PC-3 (cell line): ENCODE data around the gene ST6GALNAC3. TPM values are rescaled to one million over a fixed set of nuclear protein-coding genes. Genes with fewer than 3 reads are reported as not detected.
A peak's percentile ranks its signal among the peaks of the same experiment; 100 is the strongest.

Experiments
- ATAC-seq: fragments of 200-7000 bp; cut with Tn5 transposase; 2 replicates; pipeline ENCODE4 v1.9.1; 2020; ENCODE audit warnings: mild to moderate bottlenecking, moderate library complexity
- BruUV-seq: library from RNA; stranded (reverse); fragments of 400-500 nt; replicated peaks from 2 replicates; lab custom pipeline; 2021; lab: Mats Ljungman, UMichigan
- CTCF ChIA-PET: fragments of 300-600 bp; sonication (Branson Sonifier 250); formaldehyde crosslinking; loops from one replicate; lab custom pipeline; 2022; ENCODE audit warnings: antibody characterized with exemption; lab: Charles Lee
- POLR2A ChIA-PET: fragments of 300-600 bp; sonication (Branson Sonifier 250); formaldehyde crosslinking; loops from one replicate; lab custom pipeline; 2022; ENCODE audit warnings: antibody characterized with exemption; ENCODE audit not compliant: unreplicated experiment; lab: Charles Lee
- DNase-seq: peaks from one replicate; pipeline ENCODE4 v3.0.0-alpha.2; 2015
- H2AFZ ChIP-seq: fragments of 300-600 bp; sonication (generic); 2 replicates; pipeline ENCODE4 v1.6.0; 2016; ENCODE audit warnings: antibody characterized with exemption, low read length
- H3F3A ChIP-seq: fragments of 300-600 bp; sonication (generic); one replicate; pipeline ENCODE4 v1.6.0; 2017; ENCODE audit warnings: antibody characterized with exemption, low read length, control low read depth, mild to moderate bottlenecking; ENCODE audit not compliant: unreplicated experiment
- H3K27ac ChIP-seq: fragments of 300-600 bp; sonication (generic); 2 replicates; pipeline ENCODE4 v1.5.1; 2016; ENCODE audit warnings: mild to moderate bottlenecking, low read length
- H3K27me3 ChIP-seq: fragments of 300-600 bp; sonication (generic); 2 replicates; pipeline ENCODE4 v1.6.1; 2016; ENCODE audit warnings: low read length, mixed read lengths
- H3K36me3 ChIP-seq: fragments of 300-600 bp; sonication (generic); 2 replicates; pipeline ENCODE4 v1.6.1; 2016; ENCODE audit warnings: low read depth, mixed run types, low read length, mixed read lengths
- H3K4me1 ChIP-seq: fragments of 300-600 bp; sonication (generic); 2 replicates; pipeline ENCODE4 v1.5.1; 2016; ENCODE audit warnings: low read length; ENCODE audit not compliant: insufficient read depth
- H3K4me2 ChIP-seq: fragments of 300-600 bp; sonication (generic); 2 replicates; pipeline ENCODE4 v1.6.0; 2016; ENCODE audit warnings: low read length
- H3K4me3 ChIP-seq: fragments of 300-600 bp; sonication (generic); 2 replicates; pipeline ENCODE4 v1.5.1; 2016; ENCODE audit warnings: mild to moderate bottlenecking, low read length, mixed read lengths
- H3K79me2 ChIP-seq: fragments of 300-600 bp; sonication (generic); 2 replicates; pipeline ENCODE4 v1.6.1; 2017; ENCODE audit warnings: low read length, mixed read lengths
- H3K9ac ChIP-seq: fragments of 300-600 bp; sonication (generic); 2 replicates; pipeline ENCODE4 v1.6.0; 2016; ENCODE audit warnings: mild to moderate bottlenecking, low read length
- H3K9me2 ChIP-seq: fragments of 300-600 bp; sonication (generic); replicated peaks from 2 replicates; pipeline ENCODE4 v1.6.1; 2016; ENCODE audit warnings: mixed run types, low read length, mixed read lengths
- H3K9me3 ChIP-seq: fragments of 300-600 bp; sonication (generic); 2 replicates; pipeline ENCODE4 v1.6.1; 2016; ENCODE audit warnings: low read length, mixed read lengths
- H4K20me1 ChIP-seq: fragments of 300-600 bp; sonication (generic); 2 replicates; pipeline ENCODE4 v1.6.1; 2016; ENCODE audit warnings: low read length, mixed read lengths
- CTCF ChIP-seq: fragments of 300-600 bp; sonication (generic); conservative IDR thresholded peaks from 2 replicates; pipeline ENCODE4 v1.5.1; 2017; ENCODE audit warnings: antibody characterized with exemption, low read depth, mild to moderate bottlenecking, low read length
- EZH2 ChIP-seq: fragments of 300-600 bp; sonication (generic); IDR thresholded peaks from one replicate; pipeline ENCODE4 v1.6.1; 2017; ENCODE audit warnings: antibody characterized with exemption, mild to moderate bottlenecking, low read length; ENCODE audit not compliant: unreplicated experiment
- EZH2phosphoT487 ChIP-seq: fragments of 300-600 bp; sonication (generic); IDR thresholded peaks from 2 replicates; pipeline ENCODE4 v1.6.1; 2018; ENCODE audit warnings: mild to moderate bottlenecking, antibody characterized with exemption, low read length, borderline replicate concordance
- intact Hi-C: fragments of 100-400 bp; cut with micrococcal nuclease; formaldehyde crosslinking; loops from 2 replicates; pipeline ENCODE4 v1.9.0; 2023
- total RNA-seq: library from RNA; depleted of rRNA; stranded (reverse); fragments of >200 nt; gene quantifications from 2 replicates; pipeline ENCODE4 v1.2.3, GENCODE V29; 2014

The ST6GALNAC3 gene
- total RNA-seq, 1 experiment from 2014 or later, result not detected

- TF ChIP-seq EZH2phosphoT487 (no peak), CTCF (no peak), EZH2 (no peak)
- Histone ChIP-seq H3K4me2 (no peak overlapping the region), H2AFZ (no peak overlapping the region), H3K9me2 (no peaks in the 10 kb centered on the region), H4K20me1 (no peaks in the 10 kb centered on the region), H3K36me3 (no peaks in the 10 kb centered on the region), H3K4me1 (no peaks in the 10 kb centered on the region), H3K79me2 (no peaks in the 10 kb centered on the region), H3F3A (no peaks in the 10 kb centered on the region), H3K27ac (no peak overlapping the region), H3K9me3 (no peaks in the 10 kb centered on the region), H3K4me3 (no peak overlapping the region), H3K27me3 (peaks cover 3% of the 10 kb centered on the region; the same call in 1 of the 2 replicates), H3K9ac (no peak overlapping the region)
- no TSS peak for BruUV-seq
- no peak for ATAC-seq
- ChIA-PET CTCF (no interaction called here), POLR2A (no interaction called here)
- intact Hi-C loops, result no loop called here
- peak; percentile 56 for DNase-seq
These were observed 350.9 kb downstream of the ST6GALNAC3 start for GRCh38 chr1:76425201-76426145.

GRCh38 chr1:76426606-76427005, 352.1 kb downstream of the ST6GALNAC3 start:
- Histone ChIP-seq H3F3A (no peaks in the 10 kb centered on the region), H3K9me2 (no peaks in the 10 kb centered on the region), H3K27me3 (peaks cover 3% of the 10 kb centered on the region; the same call in 1 of the 2 replicates), H3K4me2 (no peak overlapping the region), H4K20me1 (no peaks in the 10 kb centered on the region), H3K9ac (no peak overlapping the region), H3K27ac (no peak overlapping the region), H3K4me3 (no peak overlapping the region), H2AFZ (no peak overlapping the region), H3K36me3 (no peaks in the 10 kb centered on the region), H3K79me2 (no peaks in the 10 kb centered on the region), H3K4me1 (no peaks in the 10 kb centered on the region), H3K9me3 (no peaks in the 10 kb centered on the region)
- CTCF ChIA-PET, result no interaction called here
- BruUV-seq, result no TSS peak
- intact Hi-C loops, result no loop called here
- DNase-seq, result no peak
- TF ChIP-seq CTCF (no peak), EZH2 (no peak), EZH2phosphoT487 (no peak)
- ATAC-seq, result no peak
- POLR2A ChIA-PET, result no interaction called here

DNA sequence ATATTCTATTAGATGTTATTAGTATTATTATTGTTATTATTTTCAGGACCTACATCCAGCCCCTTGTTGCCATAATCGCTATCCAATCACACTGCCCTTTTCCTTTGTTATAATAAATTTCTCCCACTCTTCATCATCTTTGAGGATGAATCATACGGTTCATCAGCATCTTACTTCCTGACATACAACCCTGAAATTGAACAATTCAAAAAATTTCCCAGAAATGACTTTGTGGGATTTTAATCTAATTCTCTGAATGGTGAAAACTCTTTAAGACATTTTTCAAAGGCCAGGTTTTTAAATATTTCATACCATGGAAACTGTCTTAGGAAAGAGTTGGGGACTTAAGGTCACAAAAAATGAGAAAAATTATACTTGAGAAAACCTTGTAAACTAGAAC, 353.5 kb downstream of the ST6GALNAC3 start:
- ATAC-seq (no peak), DNase-seq (no peak)
- Histone ChIP-seq H3K27ac (no peak overlapping the region), H3K9ac (no peak overlapping the region), H3K9me2 (no peaks in the 10 kb centered on the region), H3F3A (no peaks in the 10 kb centered on the region), H3K27me3 (peaks cover 3% of the 10 kb centered on the region; the same call in 1 of the 2 replicates), H3K4me3 (no peak overlapping the region), H2AFZ (no peak overlapping the region), H3K4me2 (no peak overlapping the region), H3K79me2 (no peaks in the 10 kb centered on the region), H3K4me1 (no peaks in the 10 kb centered on the region), H4K20me1 (no peaks in the 10 kb centered on the region), H3K36me3 (no peaks in the 10 kb centered on the region), H3K9me3 (no peaks in the 10 kb centered on the region)
- no TSS peak for BruUV-seq
- ChIA-PET CTCF (no interaction called here), POLR2A (no interaction called here)
- TF ChIP-seq CTCF, result no peak
- TF ChIP-seq EZH2, result no peak
- no peak for TF ChIP-seq EZH2phosphoT487
- intact Hi-C loops, result no loop called here
